ENCODE measurements around the gene ACOX3.

DNA sequence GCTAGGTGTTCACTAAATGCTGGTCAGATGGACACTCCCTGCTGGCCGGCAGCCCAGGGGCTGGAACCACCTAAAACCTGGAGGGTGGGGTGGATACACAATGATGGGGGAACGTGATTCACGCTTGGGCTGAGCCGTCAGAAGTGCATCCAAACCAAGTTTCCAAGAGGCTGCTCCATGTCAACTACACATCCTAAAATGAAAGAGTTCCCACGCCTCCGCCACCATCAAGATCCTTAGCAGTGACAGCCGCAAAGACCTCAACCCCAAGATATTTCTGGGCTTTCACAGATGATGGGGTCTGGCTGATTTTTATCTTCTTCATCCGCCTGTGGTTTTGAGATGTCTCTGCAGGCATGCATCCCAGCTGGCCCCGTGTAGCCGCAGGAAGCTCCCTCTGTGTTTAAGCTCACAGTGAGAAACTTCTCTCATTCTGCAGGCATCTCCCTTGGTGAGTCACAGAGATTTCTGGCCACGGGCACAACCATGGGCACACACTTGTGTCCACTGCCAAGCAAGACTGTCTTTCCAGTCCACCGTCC is 86.5 kb downstream of the ACOX3 start:
- TF ChIP-seq, protein P1, sequence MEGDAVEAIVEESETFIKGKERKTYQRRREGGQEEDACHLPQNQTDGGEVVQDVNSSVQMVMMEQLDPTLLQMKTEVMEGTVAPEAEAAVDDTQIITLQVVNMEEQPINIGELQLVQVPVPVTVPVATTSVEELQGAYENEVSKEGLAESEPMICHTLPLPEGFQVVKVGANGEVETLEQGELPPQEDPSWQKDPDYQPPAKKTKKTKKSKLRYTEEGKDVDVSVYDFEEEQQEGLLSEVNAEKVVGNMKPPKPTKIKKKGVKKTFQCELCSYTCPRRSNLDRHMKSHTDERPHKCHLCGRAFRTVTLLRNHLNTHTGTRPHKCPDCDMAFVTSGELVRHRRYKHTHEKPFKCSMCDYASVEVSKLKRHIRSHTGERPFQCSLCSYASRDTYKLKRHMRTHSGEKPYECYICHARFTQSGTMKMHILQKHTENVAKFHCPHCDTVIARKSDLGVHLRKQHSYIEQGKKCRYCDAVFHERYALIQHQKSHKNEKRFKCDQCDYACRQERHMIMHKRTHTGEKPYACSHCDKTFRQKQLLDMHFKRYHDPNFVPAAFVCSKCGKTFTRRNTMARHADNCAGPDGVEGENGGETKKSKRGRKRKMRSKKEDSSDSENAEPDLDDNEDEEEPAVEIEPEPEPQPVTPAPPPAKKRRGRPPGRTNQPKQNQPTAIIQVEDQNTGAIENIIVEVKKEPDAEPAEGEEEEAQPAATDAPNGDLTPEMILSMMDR (conservative IDR thresholded peaks at IDR 0.05; ENCODE audit: low read length) = no peak
- TF ChIP-seq EZH2phosphoT487 (IDR thresholded peaks at IDR 0.05; ENCODE audit: borderline replicate concordance) = no peak
